GM21786 (cell line): ENCODE results near the gene POU3F1.
A peak's percentile ranks its signal among the peaks of the same experiment; 100 is the strongest.

Experiments used
- ATAC-seq: cut with Tn5 transposase; IDR thresholded peaks from one replicate; pipeline ENCODE4 v1.9.1; 2021; ENCODE audit not compliant: unreplicated experiment

The POU3F1 gene

DNA sequence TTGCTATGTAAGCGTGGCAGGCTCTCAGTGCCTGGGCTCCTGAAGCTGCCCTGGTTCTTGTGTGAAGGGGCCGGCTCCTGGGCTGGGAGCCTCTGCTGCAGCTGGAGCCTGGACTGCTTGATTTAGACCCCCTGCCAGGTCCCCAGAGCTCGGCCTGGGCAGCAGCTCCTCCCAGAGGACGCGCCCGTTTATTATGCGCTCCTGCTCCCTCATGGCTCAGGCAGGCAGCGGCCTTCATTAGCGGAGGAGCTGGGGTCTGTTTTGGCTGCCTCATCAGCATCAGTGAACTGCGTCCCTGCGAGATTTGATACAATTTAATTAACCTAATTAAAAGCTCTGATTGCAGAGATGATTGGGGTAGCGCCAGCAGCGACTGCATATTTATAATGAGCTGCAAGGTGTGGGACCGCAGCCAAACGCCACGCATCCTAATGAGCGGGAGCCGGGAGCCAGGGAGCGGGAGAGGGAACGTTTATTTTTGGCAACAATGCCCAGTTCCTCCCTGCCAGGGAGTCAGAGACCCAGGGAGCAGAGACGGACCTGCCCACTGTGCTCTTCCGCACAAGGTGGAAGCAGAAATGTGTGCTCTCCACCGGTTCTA is 17.4 kb downstream of the POU3F1 start:
- ATAC-seq: no peak

DNA sequence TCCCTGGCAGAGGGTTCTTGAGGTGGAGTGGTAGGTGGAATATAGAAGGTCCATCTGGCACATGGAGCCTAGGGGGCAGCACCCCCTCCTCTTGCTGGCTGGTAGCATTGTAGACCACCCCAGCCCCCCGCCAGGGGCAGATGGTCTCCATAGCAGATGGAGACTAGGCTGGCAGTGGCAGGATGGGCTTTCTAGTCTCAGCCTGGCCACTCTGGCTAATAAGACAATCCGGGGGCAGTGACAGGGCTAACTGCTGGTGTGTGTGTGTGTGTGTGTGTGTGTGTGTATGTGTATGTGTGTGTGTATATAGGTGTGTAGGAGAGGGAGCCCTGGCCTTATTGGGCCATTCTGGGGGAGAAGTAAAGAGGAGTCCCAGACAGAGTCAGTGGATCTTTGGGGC is 17.9 kb downstream of the POU3F1 start:
- no peak for ATAC-seq

DNA sequence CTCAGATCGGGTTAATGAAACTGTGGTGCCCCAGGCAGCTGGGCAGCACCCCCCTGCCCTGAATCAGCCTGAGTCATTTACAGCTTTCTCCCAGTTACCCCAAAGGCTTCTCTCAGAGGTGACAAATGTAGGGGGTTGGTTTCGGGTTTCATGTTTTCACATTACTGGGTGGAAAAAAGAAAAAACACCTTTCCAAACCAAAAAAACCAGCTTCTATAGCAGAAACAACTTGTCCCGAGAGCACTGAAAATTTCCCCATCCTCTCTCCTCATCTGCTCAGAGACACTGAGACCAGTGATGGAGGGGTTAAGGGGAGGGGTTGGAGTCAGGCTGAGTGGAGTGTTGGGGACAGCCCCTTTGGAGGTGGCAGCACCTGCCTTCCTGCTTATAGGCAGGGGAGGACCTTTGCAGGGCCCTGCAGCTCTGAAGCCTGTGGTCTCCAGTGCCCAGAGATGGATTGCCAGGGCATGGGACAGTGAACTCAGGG is 18.4 kb downstream of the POU3F1 start:
- peak; percentile 68 for ATAC-seq

DNA sequence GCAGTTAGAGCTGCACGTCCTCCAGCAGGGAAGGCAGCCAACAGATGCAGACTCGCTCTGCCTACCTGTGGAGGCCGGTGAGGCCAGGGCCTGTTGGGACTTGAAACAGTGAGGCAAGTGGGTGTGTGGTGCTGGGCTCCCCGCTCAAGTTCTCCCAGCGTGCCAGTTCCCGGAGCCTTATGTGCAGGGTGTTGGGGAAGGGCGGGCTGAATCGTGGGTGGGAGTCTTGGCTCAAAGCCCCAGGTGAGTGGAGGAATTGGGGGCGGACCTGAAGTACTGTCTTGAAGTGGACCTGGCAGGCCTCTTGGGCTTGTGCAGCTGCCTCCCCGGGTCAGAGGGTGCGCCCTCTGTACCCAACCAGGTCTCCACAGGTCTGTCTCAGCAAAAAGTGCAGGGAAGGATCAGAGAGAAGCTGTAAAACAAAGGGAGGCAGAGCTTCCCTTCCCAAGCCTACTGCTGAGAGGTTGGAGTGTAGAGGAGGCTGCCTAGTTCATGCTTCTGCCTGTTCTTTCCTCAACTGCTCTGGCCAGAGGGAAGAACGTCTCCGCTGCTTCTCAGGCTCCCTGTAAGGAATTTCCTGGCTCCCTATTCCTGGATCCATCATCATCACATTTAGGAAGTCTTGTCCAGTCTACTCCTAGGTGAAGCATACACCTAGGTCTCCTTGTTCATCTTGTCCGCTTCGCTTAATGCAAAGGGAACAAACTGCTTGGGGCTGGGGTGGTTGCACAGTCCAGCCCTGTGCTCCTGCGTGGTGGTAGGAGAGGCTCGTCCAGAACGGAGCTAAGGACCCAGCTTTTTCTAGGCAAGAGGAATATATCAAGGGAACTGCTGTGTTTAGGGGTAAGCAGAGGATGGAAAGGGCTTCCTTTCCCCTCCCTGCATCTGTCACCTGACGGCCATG is 19.1 kb downstream of the POU3F1 start:
- no peak for ATAC-seq

DNA sequence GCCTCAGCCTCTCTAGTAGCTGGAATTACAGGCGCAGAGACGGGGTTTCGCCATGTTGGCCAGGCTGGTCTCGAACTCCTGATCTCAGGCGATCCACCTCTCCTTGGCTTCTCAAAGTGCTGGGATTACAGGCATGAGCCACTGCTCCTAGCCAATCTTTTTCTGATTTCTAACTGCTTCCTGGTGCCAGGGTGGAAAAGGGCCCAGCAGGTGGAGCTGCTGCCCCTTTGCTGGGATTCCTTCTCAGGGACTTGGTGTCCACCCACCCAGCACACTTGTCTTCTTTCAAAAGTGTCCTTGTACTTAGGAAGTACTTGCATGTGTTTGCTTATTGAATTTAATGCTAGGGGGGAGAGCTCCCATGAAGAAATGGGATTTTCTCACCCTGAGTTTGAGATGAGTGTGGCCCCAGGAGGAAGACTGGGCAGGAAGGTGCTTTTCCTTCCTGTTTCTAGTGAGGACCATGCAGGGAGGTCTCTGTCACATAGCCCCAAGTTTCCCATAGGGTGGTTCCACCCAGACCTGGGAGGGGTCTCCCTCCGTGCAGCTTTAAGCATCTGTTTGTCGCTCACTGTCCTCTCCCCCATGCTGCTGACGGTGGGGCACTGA is 19.9 kb downstream of the POU3F1 start:
- no peak for ATAC-seq

DNA sequence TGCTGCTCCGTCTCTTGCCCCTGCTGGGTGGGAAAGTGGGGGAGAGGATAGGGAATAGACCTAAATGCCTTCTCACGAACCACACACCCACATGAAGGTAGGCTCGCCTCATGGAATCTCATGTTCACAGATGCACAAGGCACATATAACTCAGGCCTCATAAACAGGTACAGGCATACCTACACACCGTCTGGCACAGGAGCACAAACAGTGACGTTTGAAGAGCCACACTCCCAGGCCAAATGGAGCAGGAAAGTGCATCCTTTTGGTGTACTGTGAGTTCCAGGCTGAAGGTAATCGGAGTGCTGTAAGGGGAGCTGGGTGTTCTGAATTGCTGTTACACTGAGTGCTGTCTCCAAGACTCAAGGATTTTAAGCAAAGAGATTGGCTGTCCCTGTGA is 20.9 kb downstream of the POU3F1 start:
- no peak for ATAC-seq

DNA sequence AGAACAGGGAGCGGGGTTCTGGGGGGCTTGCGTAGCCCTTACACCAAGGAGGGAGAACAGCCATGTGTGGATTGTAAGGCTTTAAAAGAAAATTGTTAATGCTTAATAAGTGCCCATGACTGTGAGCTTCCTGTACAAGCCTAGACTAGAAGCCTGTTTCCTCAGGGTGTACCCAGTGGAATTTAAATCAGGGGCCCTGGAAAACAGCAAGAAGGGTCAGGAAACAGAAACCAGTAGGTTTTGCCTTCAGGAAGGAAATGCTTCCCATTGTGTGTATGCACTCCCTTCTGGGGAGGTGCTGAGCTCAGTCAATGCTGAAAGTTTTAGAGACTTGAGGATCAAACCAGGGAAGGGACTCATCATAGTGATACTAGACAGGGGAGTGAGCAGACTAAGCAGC is 21.4 kb downstream of the POU3F1 start:
- ATAC-seq: no peak

DNA sequence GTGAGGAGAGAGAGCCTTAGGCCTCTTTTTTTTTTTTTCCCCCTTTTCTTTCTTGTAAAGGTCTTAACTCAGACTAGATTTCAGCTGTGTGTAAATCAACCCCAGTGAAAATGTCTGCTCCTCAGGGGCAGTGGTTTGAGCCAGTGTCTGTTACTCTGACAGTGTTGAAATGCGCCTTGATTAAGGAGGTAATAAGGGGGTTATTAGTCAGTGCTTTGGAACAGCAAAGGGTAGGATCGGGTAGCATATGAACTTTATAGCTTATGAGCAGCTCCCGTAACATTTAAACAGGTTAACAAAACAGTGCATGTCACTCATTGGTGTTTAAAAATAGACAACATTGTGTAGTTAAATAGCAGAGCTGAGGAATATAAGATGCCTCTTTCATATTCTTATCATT is 23.8 kb downstream of the POU3F1 start:
- no peak for ATAC-seq

DNA sequence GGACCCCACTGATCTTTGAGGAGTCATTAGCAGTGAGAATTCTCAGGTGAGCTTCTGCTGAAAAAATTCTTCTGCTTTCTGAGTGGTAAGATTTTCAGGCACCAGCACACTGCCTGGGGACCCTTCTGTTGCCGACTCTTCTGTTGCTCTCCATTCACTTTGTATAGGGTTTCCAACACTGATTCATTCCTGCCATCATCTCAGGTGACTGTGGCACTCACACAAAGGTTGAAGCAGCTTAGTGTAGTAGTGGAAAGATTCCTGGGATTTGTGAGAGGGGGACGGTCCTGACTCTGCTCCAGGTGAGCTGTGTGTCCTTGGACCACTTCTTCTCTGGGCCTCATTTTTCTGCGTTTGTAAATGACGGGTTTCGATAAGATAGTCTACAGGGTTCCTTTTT is 24.6 kb downstream of the POU3F1 start:
- ATAC-seq: no peak

DNA sequence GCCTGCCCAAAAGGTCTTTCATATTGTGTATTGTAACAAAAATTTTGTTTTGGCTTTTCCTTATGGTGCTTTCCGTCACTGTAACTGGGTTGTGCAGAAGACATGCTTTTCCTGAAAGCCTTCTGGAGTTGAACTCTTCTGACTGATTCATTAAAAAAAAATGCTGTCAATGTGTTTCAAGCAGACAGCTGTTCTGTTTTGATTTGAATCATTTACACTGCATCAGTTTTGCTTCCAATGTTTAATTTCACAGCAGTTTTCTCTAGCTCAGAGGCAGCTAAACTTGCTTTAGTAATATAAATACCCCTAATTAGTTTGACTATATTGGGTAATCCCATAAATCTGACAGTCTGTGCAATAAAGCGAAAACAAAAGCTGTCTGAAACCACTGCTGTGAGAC is 26.2 kb downstream of the POU3F1 start:
- no peak for ATAC-seq

DNA sequence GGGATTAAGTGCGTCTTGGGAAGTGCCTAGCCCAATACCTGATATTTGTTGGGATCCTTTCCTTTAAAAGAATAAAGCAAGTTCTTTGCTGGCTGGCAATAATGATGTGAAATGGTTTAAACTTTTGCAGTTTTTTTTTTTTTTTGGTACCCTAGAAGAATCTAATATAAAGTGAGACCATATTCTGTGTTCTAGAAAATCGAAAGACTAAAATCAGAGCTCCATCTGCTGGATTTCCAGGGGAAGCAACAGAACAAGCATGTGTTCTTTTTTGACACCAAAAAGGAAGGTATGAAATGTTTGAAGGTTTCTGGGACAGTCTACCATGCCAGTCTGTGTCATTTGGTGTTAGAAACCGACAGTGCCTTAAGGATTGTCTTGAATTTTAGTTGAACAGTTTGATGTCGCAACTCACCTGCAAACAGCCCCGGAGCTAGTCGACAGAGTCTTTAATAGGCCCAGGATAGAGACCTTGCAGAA is 27.7 kb downstream of the POU3F1 start:
- ATAC-seq: no peak

DNA sequence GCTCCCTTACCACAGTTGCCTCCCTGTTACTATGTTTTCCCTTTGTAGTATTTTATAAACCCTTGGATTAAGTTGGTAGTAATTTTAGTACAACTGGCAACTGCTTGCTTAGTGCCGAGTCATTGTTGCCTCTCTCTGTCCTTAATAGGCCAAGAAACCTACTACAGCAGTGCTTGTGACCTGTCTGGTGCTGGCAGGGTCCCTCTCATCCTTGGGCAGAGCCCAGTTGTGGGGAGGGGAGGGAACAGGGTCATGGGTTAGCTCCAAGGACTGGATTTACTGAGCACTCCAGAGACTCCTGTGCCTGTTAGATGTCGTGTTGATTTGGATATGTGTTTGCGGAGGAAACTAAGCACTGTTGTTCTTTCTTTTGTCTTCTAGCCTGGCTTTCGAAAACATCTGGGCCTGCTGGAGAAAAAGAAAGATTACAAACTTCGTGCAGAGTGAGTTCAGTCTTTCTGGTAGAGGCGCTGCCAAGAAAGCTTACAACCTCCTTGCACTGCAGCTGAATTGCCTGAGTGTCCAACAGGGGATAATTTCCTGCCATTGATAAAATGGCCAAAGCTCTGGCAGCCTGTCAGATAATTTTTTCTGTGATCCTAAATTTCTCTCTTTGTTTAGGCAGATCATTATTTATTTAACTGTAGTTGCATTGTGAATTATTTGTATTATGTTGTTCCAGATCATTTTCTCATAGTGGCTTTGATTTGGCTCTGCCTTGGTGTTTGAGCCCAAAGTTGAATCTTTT is 30.4 kb downstream of the POU3F1 start:
- ATAC-seq: no peak

DNA sequence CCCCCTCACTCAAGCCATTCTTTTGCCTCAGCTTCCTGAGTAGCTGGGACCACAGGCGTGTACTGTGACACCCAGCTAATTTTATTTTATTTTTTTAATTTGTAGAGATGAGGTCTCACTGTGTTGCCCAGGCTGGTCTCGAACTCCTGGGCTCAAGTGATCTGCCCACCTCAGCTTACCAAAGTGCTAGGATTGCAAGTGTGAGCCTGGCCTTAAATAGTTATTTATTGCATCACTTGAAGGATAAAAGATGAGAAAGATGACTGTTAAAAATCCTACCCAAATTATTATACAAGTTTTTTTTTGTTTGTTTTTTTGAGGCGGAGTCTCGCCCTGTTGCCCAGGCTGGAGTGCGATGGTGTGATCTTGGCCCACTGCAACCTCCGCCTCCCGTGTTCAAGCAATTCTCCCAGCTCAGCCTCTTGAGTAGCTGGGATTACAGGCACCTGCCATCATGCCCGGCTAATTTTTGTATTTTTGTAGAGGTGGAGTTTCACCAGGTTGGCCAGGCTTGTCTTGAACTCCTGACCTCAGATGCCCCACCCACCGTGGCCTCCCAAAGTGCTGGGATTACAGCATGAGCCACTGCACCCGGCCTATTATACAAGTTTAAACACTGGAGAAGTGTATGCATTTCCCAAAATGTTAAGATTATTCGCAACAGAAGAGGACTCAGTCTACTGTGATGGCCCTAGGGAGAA is 31.7 kb downstream of the POU3F1 start:
- ATAC-seq: no peak

DNA sequence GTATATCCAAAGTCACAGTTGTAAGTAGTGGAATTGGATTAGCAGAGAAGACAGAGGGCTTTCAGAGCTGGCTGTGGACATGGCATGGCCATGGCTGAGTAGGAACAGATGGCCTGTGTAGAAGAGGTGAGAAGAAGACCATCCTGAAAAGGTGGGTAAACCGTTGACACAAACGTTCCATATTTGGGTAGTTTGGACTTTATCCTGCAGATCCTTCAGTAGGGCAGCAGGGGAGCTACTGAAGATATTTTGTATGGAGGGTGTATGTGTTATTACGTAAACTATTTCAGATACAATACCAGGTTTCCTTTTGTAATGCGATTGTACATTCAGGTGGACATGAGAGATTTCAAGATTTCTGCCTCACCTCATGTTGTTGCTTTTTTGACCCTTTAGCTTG is 32.4 kb downstream of the POU3F1 start:
- no peak for ATAC-seq

DNA sequence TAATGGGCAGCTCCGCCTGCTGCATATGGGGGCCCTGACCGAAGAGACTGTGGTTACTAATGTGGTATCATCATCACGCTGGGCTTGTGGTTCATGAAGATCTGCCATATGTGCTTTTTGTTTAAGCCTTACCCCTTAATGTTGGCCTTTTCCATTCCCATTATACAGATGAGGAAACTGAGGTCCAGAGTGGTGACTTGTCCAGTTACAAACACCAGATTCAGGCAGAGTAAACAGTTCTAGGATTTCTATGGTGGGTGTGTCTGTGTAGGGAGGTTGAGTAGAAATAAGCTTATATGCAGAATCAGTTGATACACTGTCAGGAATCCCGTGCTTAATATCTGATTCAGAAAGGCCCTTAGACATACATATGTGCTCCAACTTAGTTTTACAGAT is 33.4 kb downstream of the POU3F1 start:
- ATAC-seq: no peak

DNA sequence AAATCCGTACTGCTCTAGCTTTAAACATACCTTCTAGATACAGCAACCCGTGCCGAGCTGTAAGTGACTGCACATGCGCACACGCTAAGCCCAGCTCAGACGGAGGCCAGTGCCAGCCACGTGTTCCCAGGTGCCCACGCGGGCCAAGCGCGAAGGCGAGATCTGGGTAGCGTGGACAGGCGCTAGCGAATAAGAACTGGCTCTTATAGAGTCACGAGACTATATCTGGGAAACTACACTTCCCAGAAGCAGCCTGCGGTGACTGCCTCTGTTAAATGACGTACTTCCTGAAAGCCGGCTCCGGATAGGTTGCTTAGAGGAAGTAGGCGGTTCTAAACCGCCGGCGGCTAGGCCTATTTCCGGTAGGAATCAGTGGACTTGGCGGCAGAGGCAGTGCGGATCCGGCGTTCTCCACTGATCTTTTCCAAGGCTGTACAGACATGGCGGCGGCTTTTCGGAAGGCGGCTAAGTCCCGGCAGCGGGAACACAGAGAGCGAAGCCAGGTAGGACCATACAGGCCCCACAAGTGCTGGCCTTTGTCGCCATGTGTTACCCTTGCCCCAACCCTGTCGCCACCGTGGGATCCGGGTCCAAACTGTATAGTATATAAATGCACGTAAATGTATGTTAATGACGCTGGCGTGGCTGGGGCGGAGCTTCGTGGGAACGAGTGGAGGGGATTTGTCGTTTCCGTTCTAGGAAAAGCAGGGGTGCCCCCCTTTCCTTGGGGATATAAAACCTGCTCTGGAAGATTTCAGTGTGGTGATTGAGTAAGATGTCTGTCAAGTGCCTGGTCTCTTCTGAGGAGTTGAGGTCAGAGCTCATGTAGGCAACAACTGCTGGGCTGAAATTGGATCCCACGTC is 34.0 kb downstream of the POU3F1 start, which contains the start of gene UTP11:
UTP11 (plus strand) TSS at position 372 of the 864 bp plus-strand sequence; CDS start at position 441, 69 bp downstream.
- peak; percentile 95 for ATAC-seq

DNA sequence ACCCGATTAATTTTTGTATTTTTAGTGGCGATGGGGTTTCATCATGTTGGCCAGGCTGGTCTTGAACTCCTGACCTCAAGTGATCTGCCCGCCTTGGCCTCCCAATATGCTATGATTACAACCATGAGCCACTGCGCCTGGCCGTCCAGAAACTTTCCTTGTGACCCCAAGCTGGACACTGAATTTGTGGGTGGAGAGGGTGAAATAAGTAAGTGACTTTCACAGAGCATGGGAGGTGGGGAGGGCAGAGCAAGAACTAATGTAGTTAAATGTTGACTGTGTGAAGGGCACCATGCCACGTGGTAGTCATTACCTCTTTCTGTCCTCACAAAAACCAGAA is 36.8 kb downstream of the POU3F1 start:
- no peak for ATAC-seq

DNA sequence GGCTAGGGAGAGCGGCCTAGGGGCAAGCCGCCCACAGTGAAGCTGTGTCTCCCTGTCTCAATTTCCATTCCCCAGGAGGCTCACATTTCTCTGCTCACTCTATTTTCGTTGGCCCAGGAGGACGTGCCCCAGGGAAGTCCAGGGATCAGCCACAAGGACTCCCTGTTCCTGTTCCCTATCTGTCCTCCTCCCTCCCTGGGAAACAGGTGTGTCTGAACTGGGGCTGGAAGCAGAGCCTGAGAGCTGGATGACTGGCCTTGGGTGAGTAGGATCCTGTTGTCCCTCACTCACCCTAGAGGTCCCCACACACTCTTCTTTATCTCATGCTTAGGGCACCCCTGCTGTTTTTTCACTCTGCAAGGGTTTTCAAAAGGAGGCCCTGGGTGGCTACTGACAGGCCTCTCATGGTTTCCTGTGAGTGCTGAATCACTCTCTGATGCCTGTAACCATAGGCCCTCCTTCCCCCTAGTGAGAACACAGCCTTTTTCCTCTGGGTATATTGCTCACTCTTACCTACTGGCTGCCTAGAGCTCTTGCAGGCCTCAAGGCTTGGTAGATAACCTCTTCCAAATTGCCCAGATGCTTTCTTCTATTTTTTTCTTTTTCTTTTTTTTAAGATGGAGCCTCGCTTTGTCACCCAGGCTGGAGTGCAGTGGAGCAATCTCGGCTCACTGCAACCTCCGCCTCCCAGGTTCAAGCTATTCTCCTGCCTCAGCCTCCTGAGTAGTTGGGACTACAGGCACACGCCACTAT is 37.3 kb downstream of the POU3F1 start:
- ATAC-seq: no peak
